GM19238 (cell line): ENCODE measurements around the gene PRSS22.
"Not testable (repeated sequence)": the region's sequence is repeated elsewhere in the genome, so short reads cannot be mapped to it uniquely, and the experiment has no call there.

ENCODE experiments used
- DNase-seq: peaks from one replicate; pipeline ENCODE4 v3.0.0; 2011; ENCODE audit warnings: low spot score; ENCODE audit not compliant: insufficient read length

Gene PRSS22

GRCh38 chr16:2857451-2858244, at the start of gene PRSS22:
PRSS22 (minus strand) TSS chr16:2858170; CDS start chr16:2858104, 66 bp downstream.
- no peak for DNase-seq

GRCh38 chr16:2907084-2907753, 49.2 kb upstream of the PRSS22 start:
- DNase-seq = not testable (repeated sequence)

GRCh38 chr16:2905988-2906387, 48.0 kb upstream of the PRSS22 start:
- no peak for DNase-seq

GRCh38 chr16:2905241-2905987, 47.4 kb upstream of the PRSS22 start:
- peak; percentile 93 for DNase-seq

- DNase-seq = no peak
Observed at GRCh38 chr16:2904922-2905240, 46.9 kb upstream of the PRSS22 start.

GRCh38 chr16:2904100-2904921, 46.3 kb upstream of the PRSS22 start:
- peak; percentile 87 for DNase-seq

- no peak for DNase-seq
Observed at GRCh38 chr16:2902337-2903130, 44.6 kb upstream of the PRSS22 start.

GRCh38 chr16:2900526-2901075, 42.6 kb upstream of the PRSS22 start:
- no peak for DNase-seq

GRCh38 chr16:2899564-2900072, 41.6 kb upstream of the PRSS22 start:
- DNase-seq = no peak

- no peak for DNase-seq
Observed at GRCh38 chr16:2898831-2899563, 41.0 kb upstream of the PRSS22 start.

- DNase-seq = peak; percentile 67
Observed at GRCh38 chr16:2897110-2897509, 39.1 kb upstream of the PRSS22 start.

GRCh38 chr16:2896480-2897010, 38.6 kb upstream of the PRSS22 start:
- DNase-seq = no peak

- no peak for DNase-seq
Observed at GRCh38 chr16:2895813-2896212, 37.8 kb upstream of the PRSS22 start.

- DNase-seq = no peak
Observed at GRCh38 chr16:2894231-2894630, 36.3 kb upstream of the PRSS22 start.

- no peak for DNase-seq
Observed at GRCh38 chr16:2884041-2884451, 26.1 kb upstream of the PRSS22 start.

GRCh38 chr16:2883458-2883908, 25.5 kb upstream of the PRSS22 start:
- no peak for DNase-seq

GRCh38 chr16:2882650-2883457, 24.9 kb upstream of the PRSS22 start, which contains the start of gene FLYWCH2:
FLYWCH2 (plus strand) TSS chr16:2883215; CDS start chr16:2896450, 13,235 bp downstream.
- DNase-seq = peak; percentile 90
